HG02938 (cell line): ENCODE measurements around the gene PCNX2.
A peak's percentile ranks its signal among the peaks of the same experiment; 100 is the strongest.

Source experiments
- ATAC-seq: cut with Tn5 transposase; IDR thresholded peaks from one replicate; pipeline ENCODE4 v1.9.1; 2021; ENCODE audit warnings: mild to moderate bottlenecking, moderate library complexity; ENCODE audit not compliant: unreplicated experiment

PCNX2 gene, protein sequence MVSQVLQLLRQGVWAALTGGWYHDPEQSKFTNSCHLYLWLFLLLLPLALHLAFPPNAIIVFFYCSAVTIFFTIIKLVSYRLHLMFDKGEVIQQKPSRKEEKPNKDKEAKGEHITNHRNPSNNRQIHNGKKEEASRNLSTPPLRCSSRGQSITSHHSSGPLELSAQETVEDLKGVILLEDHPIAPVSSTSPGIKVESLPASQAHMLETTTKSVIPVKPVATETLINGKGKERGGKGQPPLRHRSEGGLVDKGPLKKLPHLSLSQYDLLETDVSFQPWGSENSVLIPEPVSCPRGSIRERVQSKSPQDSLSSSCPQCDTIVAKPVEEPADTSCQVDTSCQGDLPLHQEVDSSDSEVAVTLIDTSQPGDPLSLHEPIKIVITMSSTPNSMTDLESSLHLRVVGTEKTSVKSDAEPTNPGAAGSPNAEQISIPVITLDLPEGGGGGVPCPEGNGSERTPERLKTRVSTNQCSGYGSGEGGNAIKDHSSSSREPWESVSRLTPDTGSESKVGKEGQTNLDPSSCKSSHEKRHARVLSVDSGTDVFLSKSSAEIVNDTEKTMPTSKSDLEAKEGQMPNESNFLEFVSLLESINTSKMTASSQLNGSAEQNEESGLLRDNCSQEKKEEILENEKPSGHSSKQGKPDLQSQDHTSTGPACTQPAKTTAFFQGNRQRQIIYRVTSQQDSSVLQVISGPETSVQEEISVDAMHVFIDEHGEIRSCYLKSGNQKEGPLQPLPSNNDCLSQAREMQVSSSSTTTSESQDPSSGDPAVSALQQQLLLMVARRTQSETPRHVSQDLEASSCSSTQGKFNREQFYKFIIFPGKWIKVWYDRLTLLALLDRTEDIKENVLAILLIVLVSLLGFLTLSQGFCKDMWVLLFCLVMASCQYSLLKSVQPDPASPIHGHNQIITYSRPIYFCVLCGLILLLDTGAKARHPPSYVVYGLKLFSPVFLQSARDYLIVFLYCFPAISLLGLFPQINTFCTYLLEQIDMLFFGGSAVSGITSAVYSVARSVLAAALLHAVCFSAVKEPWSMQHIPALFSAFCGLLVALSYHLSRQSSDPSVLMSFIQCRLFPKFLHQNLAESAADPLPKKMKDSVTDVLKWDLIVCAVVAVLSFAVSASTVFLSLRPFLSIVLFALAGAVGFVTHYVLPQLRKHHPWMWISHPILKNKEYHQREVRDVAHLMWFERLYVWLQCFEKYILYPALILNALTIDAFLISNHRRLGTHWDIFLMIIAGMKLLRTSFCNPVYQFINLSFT (N-terminal part only)

DNA sequence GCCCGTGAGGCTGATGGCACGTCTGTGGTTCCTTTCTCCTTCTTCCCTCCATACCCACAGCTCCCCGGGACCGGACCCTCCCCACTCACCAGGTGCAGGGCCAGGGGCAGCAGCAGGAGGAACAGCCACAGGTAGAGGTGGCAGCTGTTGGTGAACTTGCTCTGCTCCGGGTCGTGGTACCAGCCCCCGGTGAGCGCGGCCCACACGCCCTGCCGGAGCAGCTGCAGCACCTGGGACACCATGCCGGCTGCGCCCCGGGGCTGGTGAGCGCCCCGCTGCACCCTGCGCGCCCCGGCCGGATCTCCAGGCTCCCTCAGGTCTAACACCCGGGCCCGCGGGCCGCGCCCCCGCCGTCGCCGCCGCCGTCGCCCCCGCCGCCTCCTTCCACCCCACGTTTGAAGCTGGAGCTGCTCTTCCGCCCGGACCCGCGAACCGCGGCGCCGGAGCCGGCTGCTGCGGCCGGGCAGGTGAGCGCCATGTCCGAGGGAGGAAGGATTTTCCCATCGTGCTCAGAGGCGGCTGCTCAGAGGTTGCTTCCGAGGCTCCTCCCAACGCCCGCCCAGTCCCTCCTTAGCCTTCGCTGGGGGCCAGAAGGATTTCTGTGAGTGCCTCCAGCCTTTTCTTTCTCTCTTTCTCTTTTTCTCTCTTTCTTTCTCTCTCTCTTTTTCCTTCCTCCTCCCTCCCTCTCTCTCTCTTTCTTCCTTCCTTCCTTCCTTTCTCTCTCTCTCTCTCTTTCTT is at the start of gene PCNX2:
TSS of gene PCNX2 (minus strand) at position 489 of the 738 bp plus-strand sequence. CDS start at position 242, 247 bp downstream.
- peak; percentile 86 for ATAC-seq

DNA sequence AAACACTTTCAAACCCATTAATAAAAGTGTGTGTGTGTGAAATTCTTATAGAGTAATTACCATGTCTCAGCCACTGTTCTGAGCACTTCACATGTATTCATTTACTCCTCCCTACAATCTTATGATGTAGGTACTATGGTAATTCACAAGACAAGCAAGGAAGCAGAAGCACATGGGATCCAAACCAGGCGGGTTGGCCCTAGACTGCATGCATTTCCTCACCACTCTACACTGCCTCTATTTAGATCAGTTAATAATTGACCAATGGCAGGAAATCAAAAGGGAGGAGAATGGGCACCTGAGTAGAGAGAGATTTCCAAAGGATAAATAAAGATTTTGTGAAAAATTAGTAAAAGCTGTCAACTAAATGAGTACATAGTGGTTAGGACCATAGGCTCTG is 47.7 kb upstream of the PCNX2 start:
- ATAC-seq = no peak

DNA sequence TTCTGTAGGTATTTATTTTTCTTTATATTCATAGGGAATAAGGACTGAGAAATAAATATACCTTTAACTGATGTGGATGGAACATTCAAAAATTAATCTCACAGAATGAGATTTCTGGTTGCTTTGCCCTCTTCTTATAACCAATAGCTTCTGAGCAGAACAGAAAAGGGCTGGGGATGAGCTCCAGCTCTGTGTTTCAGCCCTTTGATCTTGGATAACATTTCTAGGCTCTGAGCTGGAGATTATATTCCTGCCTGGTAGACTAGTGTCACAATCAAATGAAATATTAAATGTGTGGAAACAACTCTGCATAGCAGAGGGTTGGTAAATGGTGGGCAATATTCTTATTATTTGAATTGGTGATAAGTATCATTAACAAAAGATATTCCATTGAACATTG is 46.6 kb upstream of the PCNX2 start:
- ATAC-seq = no peak

DNA sequence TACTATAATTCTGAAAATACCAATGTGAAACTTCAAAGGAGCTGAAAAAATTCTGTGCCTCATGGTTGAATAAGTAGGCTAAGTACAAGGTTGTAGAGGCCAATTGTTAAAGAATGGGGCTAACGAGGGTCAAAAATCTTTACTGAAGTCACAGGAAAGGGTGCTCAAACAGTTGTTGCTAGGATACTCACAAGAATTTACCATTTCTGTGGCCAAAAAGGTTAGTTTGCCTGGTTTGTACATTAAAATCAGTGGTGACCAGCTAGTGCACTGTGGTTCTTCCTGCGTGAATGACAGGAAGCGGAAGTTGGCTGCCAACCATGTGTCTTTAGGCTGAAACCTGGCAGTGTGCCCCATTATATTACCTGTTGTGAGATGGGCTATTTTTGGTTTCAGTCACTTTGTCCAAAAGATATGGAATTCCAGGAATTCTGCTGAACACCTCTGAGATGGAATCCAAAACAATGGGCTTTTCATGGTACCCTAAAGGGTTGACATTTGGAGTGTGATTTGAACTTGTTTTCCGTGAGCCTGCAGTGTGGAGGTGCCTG is 45.5 kb upstream of the PCNX2 start:
- no peak for ATAC-seq

DNA sequence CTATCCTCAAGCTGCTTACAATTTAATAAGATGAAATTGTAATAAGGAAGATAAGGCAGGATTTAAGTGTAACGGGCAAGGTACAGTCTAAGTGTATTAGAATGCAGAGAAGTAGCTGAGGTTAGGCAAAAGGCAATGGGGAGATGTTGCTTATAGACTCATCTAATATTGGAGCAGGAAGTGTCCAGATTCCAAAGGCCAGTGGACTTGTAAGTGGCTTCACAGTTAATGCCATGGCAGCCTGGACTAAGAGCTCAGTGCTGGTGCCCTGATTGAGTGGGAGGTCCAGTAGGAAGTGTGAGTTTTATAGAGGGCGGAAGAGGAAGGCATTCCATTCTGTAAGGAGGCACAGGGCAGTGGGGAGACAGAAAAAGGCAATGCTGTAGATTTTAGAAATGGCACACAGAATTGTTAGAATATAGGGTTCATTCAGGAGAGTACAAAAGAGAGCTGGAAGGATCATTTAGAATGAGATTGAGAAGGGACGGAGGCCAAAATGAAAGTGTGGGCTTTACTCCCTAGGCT is 44.6 kb upstream of the PCNX2 start:
- ATAC-seq = no peak

DNA sequence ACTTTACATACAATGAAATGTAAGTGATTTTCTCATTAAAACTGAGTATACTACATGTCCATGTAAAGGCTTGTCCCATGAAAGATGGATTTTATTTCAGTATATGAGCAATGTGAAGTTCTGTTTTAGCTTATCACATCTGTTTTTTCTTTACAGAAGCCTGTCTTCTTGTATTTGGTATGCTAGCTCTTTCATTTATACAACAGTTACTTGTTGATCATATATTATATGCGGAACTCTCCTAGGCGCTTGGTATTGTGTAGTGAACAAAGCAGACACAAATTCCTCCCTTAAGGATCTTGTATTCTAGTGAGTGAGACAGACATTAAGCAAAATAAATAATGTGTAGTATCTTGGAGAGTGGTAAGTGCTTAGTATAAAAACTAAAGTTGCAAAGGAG is 42.6 kb upstream of the PCNX2 start:
- ATAC-seq = no peak

DNA sequence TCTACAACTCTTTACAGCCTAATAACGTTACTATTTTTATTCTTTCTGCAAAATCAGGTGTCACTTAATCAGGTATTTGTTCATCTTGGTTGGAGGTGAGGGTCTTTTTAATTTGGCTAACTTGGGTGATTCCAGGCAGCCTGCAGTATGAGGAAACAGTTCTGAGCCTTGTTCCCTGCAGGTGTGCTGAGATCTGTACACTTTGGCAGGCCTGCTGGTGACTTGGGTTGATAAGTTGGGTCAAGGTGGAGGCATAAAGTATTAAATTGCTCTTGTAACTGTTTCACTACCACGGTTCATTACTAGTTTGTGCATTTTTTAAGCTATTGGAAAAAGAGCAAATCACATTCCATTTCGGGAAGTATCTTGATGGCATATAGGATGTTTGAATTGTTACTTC is 42.0 kb upstream of the PCNX2 start:
- no peak for ATAC-seq

DNA sequence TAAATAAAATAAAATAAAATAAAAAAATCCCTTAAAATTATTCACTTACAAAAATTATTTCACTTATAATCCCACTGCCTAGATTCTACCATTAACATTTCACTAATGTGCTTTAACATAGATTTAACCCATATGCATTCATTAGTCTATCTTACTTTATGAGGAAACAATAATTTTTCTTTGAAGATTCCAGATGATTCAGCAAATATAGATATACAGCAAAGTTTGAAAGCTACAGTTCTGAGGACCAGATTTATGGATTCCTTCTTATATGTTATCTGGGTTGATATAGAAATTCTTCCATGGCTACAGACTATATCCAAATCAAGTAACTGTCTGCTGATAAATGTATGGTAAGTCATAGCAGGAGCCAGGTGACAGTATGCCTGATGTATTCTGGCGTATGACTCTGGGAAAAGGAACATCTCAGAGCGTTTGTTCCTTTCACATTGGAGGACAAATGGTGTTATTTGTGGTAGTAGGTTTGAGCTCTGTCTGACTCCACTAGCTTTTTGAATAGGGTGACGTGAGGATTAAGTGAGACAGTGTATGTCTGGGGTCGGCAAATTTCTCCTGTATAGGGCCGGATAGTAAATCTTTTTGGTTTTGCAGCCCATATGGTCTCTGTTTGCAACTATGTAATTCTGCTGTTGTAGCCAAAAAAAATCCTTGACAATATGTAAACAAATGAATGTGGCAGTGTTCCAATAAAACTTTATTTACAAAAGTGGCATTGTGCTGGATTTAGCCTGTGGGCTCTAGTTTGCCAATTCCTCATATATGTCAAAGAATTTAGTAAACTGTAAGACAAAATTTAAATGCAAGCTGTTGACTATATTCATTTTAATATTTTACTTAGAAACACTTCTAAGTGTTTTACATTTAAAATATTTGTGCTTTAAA is 41.3 kb upstream of the PCNX2 start:
- no peak for ATAC-seq

DNA sequence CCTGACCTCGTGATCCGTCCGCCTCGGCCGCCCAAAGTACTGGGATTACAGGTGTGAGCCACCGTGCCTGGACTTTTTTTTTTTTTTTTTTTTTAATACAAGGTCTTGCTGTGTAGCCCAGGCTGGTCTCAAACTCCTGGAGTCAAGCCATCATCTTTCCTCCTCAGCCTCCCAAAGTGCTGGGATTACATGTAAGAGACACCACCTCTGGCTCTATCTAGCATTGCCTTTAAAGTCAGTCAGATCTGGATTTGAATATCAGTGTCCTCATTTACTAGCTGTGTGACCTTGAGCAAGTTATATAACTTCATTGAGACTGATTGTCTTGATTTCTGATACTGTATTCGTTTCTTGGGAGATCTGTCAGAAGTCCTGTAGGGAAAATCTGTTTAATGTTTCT is 38.6 kb upstream of the PCNX2 start:
- ATAC-seq = no peak

DNA sequence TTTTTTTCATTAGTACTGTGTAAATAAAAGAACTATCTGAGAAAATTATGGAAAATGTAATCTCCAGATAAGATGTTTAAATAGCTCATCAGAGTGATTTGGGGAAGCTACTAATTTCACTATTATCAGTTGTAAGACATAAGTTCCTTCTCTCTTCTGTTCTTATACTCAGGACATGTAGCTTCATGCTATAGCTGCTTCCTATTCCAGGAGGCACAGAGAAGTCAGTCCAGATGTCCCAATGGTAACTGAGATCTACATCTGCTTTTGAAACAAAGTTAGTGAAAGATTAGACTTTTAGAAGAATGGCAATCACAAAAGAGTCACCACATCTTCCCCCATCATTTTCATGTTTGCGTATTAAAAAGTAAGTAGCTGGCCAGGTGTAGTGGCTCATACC is 37.6 kb upstream of the PCNX2 start:
- no peak for ATAC-seq

DNA sequence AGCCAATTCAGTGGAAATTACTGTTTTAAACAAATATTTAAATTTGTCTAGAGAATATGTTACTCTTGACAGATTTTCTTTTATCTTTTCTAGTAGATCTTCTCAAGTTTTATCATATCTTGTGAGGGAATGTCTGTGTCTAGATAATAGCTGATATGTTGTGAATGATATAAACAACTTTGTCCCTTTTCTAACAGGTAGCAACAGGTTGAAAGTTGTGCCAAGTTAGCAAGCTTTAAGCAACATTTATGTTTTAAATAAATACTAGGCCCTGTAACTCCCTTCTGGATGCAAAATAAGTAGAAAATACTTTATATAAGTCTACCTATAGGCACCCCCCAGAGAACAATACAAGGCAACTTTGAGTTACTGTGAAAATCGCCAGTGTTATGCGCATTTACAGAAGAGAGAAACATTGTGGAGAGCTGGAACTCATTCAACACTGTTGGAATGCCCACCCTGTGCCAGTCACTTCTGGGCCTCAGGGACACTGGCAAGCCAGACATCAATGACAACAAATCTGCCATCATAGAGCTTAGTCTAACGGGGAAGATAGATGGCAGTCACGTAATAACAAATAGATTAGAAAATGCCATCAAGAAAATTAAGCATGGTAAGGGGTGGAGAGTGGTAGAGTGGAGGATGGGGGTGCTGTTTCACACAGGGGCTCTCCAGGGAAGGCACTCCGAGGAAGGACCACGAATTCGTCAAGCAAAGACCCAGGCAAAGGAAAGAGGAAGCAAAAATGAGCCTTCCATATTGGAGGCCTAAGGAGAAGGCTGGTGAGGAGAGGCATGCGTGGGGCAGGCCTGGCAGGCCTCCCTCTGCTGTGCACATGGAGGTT is 36.4 kb upstream of the PCNX2 start:
- ATAC-seq = no peak

DNA sequence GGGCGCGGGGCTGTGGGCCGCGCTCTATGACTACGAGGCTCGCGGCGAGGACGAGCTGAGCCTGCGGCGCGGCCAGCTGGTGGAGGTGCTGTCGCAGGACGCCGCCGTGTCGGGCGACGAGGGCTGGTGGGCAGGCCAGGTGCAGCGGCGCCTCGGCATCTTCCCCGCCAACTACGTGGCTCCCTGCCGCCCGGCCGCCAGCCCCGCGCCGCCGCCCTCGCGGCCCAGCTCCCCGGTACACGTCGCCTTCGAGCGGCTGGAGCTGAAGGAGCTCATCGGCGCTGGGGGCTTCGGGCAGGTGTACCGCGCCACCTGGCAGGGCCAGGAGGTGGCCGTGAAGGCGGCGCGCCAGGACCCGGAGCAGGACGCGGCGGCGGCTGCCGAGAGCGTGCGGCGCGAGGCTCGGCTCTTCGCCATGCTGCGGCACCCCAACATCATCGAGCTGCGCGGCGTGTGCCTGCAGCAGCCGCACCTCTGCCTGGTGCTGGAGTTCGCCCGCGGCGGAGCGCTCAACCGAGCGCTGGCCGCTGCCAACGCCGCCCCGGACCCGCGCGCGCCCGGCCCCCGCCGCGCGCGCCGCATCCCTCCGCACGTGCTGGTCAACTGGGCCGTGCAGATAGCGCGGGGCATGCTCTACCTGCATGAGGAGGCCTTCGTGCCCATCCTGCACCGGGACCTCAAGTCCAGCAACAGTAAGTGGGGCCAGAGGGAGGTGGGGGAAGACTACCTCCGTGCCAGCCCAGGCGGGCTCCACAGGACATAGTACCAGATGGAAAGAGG is 32.8 kb upstream of the PCNX2 start:
- ATAC-seq = peak; percentile 16

DNA sequence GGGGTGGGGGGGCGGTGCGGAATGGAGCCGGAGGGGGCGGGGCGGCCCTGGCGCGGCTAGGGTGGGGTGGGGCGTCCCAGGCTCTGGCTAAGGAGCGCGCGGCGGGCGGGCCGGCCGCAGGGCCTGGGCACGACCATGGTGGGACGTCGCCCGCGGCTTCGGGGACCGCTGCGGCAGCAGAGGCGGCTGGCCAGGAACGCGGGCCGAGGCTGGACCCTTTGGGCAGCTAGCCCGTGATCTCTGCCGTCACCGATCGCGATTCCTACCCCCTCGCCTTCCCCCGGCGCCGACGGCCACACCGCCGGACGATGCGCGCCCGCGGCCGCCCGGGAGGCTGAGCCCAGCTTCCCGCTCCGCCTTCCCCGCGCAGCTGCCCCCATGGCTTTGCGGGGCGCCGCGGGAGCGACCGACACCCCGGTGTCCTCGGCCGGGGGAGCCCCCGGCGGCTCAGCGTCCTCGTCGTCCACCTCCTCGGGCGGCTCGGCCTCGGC is 32.2 kb upstream of the PCNX2 start, which contains the start of gene MAP3K21:
TSS of gene MAP3K21 (plus strand) at position 74 of the 491 bp plus-strand sequence. CDS start at position 379, 305 bp downstream.
- ATAC-seq = peak; percentile 36

DNA sequence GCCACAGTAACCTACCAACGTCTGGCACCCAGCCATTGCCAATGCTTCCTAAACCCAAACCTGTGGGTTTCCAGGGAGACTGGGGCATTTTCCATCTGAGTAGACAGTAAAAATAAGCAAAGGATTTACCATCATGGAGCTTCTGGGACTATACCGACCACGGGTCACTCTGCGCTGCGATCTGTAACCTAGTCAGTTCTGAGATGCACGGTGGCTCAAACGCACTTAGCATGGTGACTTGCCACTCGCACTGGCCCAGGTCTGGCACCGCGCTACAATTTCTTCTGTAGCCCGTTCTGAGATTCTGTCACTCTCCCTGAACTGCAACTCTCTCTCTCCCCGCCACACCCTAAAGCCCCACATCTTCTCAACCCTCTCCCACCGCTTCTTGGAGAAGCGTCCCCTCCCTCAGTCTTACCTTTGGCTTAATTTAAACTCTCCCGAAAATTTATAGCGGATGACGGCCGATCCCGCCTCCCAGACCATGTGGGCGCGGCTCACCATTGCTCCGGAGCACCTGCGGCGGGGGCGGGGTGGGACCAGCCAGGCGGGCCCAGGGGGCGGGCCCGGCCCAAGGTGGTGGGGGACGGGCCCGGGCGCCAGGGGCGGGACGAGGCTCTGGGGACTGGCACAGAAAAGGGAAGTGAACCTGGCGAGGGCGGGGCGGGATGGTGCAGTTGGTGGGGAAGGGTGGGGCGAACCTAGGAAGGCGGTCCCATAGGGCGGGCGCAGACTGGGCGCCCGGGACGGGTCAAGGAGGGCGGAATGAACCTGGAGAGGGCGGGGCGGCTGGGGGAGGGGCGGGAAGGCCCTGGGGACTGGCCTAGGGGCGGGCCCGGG is 31.5 kb upstream of the PCNX2 start:
- peak; percentile 74 for ATAC-seq

DNA sequence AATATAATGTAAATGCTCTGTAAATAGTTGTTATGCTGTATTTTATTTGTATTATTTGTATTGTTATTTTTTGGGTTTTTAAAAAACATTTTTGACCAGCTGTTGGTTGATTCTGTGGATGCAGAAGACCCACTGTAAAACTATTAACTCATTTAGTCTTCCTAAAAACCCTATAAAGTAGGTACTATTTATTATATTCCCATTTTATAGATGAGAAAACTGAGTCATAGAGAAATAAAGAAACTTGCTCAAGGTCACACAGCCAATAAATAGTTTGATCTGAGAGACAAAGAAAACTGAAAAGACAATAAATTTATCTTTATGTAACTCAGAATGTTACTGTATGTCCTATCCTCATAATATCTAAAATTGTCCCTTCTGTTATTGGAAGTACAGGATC is 30.8 kb upstream of the PCNX2 start:
- no peak for ATAC-seq

DNA sequence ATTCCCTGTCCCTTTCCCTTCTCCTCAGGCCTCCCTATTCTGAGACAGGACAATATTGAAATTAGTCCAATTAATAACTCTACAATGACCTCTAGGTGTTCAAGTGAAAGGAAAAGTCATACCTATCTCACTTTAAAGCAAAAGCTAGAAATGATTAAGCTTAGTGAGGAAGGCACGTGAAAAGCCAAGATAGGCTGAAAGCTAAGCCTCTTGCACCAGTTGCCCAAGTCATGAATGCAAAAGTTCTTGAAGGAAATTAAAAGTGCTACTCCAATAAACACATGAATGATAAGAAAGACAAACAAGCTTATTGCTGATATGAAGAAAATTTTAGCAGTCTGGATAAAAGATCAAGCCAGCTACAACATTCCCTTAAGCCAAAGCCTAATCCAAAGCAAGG is 28.2 kb upstream of the PCNX2 start:
- ATAC-seq = no peak
